ENCODE results near the gene TMC3. TPM values are rescaled to one million over a fixed set of nuclear protein-coding genes. Genes with fewer than 3 reads are reported as not detected.

Gene TMC3
- total and polyA plus RNA-seq, 10 of the 15 experiments (the other 5 are each of a cell fraction or from before 2014, with no cell fraction given): 0.03 to 0.04 (median 0.04) TPM; not detected in 7

DNA sequence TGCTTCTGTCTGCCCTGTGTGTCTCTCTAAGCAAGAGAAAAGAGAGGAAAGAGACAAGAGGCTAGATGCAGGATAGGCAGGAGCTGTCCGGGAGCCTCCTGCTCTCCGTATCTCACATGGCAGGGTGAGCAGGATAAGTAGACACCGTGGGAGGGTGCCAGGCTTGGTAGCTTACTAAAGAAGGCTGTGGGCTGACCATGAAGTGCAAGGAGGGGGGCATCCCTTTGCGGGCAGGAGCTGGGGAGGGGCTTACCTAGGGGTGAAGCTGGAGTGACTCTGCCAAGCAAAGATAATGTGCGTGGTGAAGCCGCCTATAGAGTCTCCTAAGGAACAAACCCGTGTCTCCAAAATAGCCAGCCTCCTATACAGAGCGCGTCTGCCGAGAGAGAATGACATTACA, 33.7 kb upstream of the TMC3 start:
- H3K27ac ChIP-seq (ENCODE audit: control insufficient read depth, insufficient read depth): no peak overlapping the region
- no TSS peak for BruUV-seq (replicated peaks)
- no peaks in the 10 kb centered on the region for H3K36me3 ChIP-seq (ENCODE audit: control insufficient read depth in 2 of 2, insufficient read depth in 2 of 2, low read length in 1 of 2)
- FAIRE-seq (no peak), DNase-seq (ENCODE audit: low read depth, low spot score) (no peak), ATAC-seq (no peak)
- H2AFZ ChIP-seq (ENCODE audit: control insufficient read depth, low read depth, low read length): no peak overlapping the region
- no peak overlapping the region for H3K9ac ChIP-seq (ENCODE audit: control insufficient read depth, insufficient read depth, low read length)
- H3K9me3 ChIP-seq (replicated peaks; ENCODE audit: control insufficient read depth, insufficient read depth, low read length): no peaks in the 10 kb centered on the region; the same call in 2 of the 3 replicates
- intact Hi-C loops (cut with micrococcal nuclease; ENCODE audit: unreplicated experiment): no loop called here
- ChIA-PET SMC1A (ENCODE audit: uncharacterized antibody, unreplicated experiment) (interaction anchor here (1.0 to 1.9 kb wide), 3 partner anchors 13 to 232 kb away, joined by 3 to 4 read pairs (median 4); no protein-coding TSS in a partner anchor), CTCF (interaction anchor here (1.2 to 4.4 kb wide), 7 partner anchors 8 to 145 kb away, joined by 3 to 24 read pairs (median 3); no protein-coding TSS in a partner anchor), RAD21 (ENCODE audit: unreplicated experiment) (no interaction called here), POLR2A (no interaction called here)
- H3K4me1 ChIP-seq (ENCODE audit: control insufficient read depth, insufficient read depth, low read length): no peaks in the 10 kb centered on the region
- H3K27me3 ChIP-seq (replicated peaks in 1 of 2; ENCODE audit: control insufficient read depth in 2 of 2, insufficient read depth in 2 of 2, low read length in 1 of 2): 0 out of 4 replicates have a peak, but pooled peaks cover 0 to 3% of the 10 kb centered on the region in 2 experiments
- no peaks in the 10 kb centered on the region for H4K20me1 ChIP-seq (ENCODE audit: control insufficient read depth, insufficient read depth)
- no peak overlapping the region for H3K4me3 ChIP-seq
- no peak overlapping the region for H3K4me2 ChIP-seq (ENCODE audit: control insufficient read depth, insufficient read depth)
- no peak for TF ChIP-seq SMC3 (IDR thresholded peaks at IDR 0.05; ENCODE audit: borderline replicate concordance, low read length)
- 62% methylated on average over 10 of the region's 10 CpGs for WGBS (ENCODE audit: insufficient coverage, insufficient replicate concordance, low lambda C conversion rate, missing lambda C conversion rate)
- no peaks in the 10 kb centered on the region for H3K79me2 ChIP-seq (ENCODE audit: control insufficient read depth, insufficient read depth, low read length)
- in situ Hi-C loops (cut with MboI): no loop called here

DNA sequence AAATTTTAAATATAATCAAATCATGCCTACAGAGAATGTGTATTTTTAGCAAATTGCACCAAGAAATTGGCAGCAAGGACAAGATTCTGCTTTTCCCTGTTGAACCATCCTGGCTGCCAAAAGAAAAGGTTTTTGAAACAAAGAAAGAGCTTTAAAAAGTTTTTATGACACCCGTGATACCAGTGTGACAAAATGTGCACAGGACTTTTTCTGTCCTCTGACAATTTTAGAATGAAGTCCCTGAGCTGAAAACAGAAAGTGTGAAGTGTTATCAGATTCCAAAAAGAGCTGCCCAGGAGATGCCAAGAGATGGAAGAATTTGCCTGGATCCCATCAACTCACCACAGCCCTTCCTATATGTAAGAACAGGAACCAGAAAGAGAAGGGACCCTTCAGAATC, 33.2 kb upstream of the TMC3 start:
- no peak overlapping the region for H3K4me3 ChIP-seq
- no peaks in the 10 kb centered on the region for H3K79me2 ChIP-seq (ENCODE audit: control insufficient read depth, insufficient read depth, low read length)
- H3K9me3 ChIP-seq (replicated peaks; ENCODE audit: control insufficient read depth, insufficient read depth, low read length): no peaks in the 10 kb centered on the region; the same call in 2 of the 3 replicates
- intact Hi-C loops (cut with micrococcal nuclease; ENCODE audit: unreplicated experiment): no loop called here
- POLR2A ChIA-PET: no interaction called here
- no peaks in the 10 kb centered on the region for H3K36me3 ChIP-seq (ENCODE audit: control insufficient read depth in 2 of 2, insufficient read depth in 2 of 2, low read length in 1 of 2)
- ATAC-seq (no peak), DNase-seq (ENCODE audit: low read depth, low spot score) (no peak), FAIRE-seq (no peak)
- no peaks in the 10 kb centered on the region for H4K20me1 ChIP-seq (ENCODE audit: control insufficient read depth, insufficient read depth)
- in situ Hi-C loops (cut with MboI): no loop called here
- H3K27ac ChIP-seq (ENCODE audit: control insufficient read depth, insufficient read depth): no peak overlapping the region
- H3K4me1 ChIP-seq (ENCODE audit: control insufficient read depth, insufficient read depth, low read length): no peaks in the 10 kb centered on the region
- no peak overlapping the region for H3K4me2 ChIP-seq (ENCODE audit: control insufficient read depth, insufficient read depth)
- WGBS (ENCODE audit: insufficient coverage, insufficient replicate concordance, low lambda C conversion rate, missing lambda C conversion rate): 0% methylated on average over 1 of the region's 1 CpG
- BruUV-seq (replicated peaks): no TSS peak
- CTCF ChIA-PET: interaction anchor here (1.2 to 4.4 kb wide), 6 partner anchors 9 to 144 kb away, joined by 3 to 24 read pairs (median 4); no protein-coding TSS in a partner anchor
- RAD21 ChIA-PET (ENCODE audit: unreplicated experiment): no interaction called here
- 0 out of 4 replicates have a peak, but pooled peaks cover 0 to 3% of the 10 kb centered on the region in 2 experiments for H3K27me3 ChIP-seq (replicated peaks in 1 of 2; ENCODE audit: control insufficient read depth in 2 of 2, insufficient read depth in 2 of 2, low read length in 1 of 2)
- H2AFZ ChIP-seq (ENCODE audit: control insufficient read depth, low read depth, low read length): no peak overlapping the region
- no peak overlapping the region for H3K9ac ChIP-seq (ENCODE audit: control insufficient read depth, insufficient read depth, low read length)
- SMC1A ChIA-PET (ENCODE audit: uncharacterized antibody, unreplicated experiment): interaction anchor here (1.0 to 1.9 kb wide), 3 partner anchors 13 to 232 kb away, joined by 3 to 4 read pairs (median 4); no protein-coding TSS in a partner anchor
- TF ChIP-seq TCF12 (IDR thresholded peaks at IDR 0.05; ENCODE audit: low read depth, low read length): no peak
- TF ChIP-seq MAX (IDR thresholded peaks at IDR 0.05; ENCODE audit: low read depth, low read length): no peak
- TF ChIP-seq SMC3 (IDR thresholded peaks at IDR 0.05; ENCODE audit: borderline replicate concordance, low read length): no peak
- TF ChIP-seq USF1 (IDR thresholded peaks at IDR 0.05; ENCODE audit: borderline replicate concordance, extremely low read length, insufficient read depth, low read depth, low read length): no peak
- no peak for TF ChIP-seq ASH2L (IDR thresholded peaks at IDR 0.05; ENCODE audit: borderline replicate concordance, low read depth)
- TF ChIP-seq, protein P1, sequence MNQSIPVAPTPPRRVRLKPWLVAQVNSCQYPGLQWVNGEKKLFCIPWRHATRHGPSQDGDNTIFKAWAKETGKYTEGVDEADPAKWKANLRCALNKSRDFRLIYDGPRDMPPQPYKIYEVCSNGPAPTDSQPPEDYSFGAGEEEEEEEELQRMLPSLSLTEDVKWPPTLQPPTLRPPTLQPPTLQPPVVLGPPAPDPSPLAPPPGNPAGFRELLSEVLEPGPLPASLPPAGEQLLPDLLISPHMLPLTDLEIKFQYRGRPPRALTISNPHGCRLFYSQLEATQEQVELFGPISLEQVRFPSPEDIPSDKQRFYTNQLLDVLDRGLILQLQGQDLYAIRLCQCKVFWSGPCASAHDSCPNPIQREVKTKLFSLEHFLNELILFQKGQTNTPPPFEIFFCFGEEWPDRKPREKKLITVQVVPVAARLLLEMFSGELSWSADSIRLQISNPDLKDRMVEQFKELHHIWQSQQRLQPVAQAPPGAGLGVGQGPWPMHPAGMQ (IDR thresholded peaks at IDR 0.05; ENCODE audit: borderline replicate concordance): no peak
- TF ChIP-seq CTCF (IDR thresholded peaks at IDR 0.05 in 2 of 3, conservative IDR thresholded peaks at IDR 0.05 in 1 of 3; ENCODE audit: control insufficient read depth in 2 of 3, extremely low read depth in 1 of 3, insufficient read depth in 1 of 3, low read depth in 3 of 3, low read length in 3 of 3): no peak
